ENCODE measurements around the gene MEIOB.
"Not testable (repeated sequence)": the region's sequence is repeated elsewhere in the genome, so short reads cannot be mapped to it uniquely, and the experiment has no call there.

MEIOB gene

DNA sequence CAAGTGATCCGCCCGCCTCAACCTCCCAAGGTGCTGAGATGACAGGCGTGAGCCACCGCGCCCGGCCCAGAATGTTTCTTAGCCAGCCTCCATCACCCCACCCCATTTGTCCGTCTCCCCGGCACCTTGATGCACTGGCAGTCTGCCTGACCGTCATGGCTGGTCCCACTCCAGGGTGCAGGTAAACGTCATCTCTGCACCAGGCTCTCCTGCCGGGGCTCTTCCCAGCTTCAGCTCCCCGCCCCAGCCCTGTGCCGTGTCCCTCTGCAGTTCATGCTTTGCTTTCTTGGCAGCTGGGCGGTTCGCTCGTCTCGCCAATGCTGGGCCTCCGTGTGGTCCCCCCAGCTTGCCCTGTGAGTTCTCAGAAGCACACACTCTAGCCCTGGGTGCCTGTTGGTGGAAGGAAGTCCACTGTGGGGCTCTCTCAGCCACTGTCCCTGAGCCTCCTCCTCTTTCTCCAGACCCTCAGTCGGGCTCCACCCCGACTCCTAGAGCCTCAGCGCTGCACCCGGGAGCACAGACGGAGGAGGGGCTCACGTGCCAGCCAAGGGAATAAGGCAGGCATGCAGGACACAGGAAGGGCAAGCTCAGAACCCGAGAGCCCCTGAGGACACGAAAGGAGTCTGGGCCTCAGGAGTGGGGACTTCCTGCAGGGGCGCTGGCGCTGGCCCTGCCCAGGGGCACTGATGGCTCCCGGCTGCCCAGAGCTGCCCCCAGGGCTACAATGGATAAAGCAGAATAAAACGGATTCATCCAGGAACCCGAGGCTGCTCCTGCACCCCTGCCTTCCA lies 34.3 kb upstream of the MEIOB start:
- DNase-seq, result no peak

DNA sequence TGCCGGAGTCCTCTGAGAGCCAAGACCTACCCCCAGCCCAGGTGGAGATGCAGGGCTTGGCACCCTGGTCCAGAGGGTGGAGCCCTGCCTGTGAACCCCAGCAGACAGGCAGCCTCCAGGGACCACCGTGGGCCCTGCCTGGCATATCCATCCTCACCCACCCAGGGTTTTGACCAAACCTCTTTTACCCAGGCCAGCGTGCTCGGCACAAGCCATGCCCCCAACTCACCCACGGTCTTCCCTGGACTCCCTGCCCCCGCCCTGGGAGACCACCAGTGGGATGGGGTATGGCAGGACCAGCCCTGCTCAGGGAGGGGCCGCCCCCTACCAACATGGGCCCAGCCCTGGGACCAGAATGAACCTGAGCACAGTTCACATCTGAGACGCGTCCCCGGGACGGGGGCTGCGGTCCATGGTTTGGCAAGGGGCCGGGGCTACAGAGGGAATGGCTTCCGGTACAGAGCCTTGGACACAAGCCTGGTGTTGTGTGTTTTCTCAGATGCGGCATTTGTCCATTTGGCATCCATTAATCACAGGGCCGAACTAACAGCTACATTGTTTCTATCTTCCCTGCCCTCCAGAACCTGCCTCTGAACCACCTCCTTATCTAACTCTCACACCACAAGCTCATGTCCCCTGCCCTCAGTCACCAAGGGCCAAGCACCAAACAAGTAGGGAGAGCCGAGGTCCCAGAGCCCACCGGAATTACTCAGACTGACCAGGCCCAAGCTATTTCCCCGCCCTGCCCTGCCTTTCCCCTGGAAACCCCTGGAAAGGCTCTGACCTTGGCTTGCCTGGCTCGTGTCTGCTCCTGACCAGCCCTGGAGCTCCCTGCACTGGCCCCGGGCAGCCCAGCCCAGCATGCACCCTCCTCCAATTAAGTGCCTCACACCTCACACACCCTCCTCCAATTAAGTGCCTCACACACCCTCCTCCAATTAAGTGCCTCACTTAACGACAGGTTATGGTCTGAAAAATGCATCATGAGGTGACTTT lies 32.2 kb upstream of the MEIOB start:
- DNase-seq, result no peak

DNA sequence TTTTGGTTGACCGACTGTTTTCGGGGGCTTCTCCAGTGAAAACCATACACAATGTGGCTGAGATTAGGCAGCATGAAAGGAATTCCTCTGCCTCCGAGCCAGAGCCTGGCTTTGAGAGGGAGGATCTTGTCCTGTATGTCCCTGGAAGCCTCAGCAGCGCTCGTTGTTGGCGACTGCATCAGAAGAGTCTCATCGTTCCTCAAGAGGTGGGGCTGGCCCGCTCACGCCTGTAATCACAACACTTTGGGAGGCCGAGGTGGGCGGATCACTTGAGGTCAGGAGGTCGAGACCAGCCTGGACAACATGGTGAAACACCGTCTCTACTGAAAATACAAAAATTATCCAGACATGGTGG lies 31.2 kb upstream of the MEIOB start:
- DNase-seq, result no peak

DNA sequence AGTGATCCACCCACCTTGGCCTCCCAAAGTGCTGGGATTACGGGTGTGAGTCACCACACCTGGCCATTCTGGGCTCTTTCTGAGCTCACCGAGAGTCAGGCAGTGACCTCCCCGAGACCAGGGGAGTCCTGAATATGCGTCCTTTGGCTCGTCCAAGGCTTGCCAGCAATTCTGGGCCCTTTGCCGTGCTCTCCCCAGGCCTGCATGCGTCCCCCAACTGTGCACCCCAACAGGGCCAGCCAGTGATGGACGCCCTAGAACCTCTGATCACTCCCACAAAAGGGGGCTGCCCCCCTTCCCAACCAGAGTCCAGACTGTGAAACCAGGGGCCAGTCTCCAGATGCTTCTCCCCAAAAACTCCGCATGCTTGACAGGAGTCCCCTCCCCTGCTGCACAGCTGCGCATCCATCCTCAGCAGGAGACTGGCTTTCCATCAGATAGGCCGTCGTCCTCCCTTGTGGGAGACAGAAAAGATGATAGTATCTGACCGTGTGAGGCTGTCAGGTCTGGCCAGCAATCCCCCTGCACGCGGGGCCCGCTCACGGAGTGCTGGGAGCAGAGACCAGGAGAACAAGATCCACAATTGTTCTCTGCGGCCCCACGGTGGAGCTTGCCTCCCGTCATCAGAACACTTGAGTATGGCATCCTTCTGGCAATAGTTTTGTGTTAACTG lies 30.7 kb upstream of the MEIOB start:
- DNase-seq, result no peak

DNA sequence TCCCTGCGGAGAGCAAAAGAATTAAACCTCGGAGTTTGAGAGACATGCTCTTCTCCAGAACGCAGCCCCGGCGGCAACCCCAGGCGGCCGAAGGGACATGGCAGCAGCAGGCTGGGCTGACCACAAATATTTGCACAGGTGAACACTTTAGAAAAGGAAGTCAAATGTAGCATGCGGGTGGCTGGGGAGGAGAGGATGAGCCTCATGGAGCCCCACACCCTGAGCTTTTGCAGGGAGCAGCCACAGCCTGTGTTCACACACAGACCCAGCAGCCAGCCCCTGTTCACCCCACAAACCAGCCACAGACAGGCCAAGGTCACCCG lies 28.4 kb upstream of the MEIOB start:
- DNase-seq, result no peak

DNA sequence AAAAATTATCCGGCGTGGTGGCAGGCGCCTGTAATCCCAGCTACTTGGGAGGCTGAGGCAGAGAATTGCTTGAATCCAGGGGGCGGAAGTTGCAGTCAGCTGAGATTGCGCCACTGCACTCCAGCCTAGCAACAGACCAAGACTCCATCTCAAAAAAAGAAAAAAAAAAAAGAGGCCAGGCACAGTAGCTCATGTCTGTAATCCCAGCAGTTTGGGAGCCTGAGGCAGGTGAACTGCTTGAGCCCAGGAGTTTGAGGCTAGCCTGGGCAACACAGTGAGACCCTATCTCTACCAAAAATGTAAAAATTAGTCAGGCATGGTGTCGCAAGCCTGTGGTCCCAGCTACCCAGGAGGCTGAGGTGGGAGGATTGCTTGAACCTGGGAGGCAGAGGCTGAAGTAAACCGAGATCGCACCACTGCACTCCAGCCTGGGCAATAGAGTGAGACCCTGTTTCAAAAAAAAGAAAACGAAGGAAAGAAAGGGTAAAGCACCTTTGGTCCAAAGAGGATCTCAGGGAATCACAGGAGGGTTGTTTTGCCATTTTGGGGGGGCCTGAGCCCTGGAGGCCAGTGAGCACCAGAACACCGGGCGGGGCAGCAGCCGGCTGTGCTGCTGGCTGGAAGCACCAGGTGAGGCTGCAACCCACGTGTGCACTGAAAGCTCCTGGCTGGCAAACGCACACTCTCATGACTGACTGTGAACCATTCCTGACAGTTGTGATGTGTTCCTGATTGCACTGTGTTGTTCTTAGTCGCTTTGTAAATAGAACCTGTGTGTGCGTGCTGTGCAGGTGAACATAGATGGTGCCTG lies 27.9 kb upstream of the MEIOB start:
- no peak for DNase-seq

DNA sequence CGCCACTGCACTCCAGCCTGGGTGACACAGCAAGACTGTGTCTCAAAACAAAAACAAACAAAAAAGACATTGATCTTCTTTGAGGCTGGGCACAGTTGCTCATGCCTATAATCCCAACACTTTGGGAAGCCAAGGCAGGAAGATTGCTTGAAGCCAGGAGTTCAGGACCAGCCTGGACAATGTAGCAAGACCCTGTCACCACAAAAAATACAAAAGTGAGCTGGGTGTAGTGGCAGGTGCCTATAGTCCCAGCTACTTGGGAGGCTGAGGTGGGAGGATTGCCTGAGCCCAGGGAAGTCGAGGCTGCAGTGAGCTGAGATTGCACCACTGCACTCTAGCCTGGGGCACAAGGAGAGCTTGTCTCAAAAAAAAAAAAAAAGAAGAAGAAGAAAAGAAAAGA lies 25.7 kb upstream of the MEIOB start:
- not testable (repeated sequence) for DNase-seq

DNA sequence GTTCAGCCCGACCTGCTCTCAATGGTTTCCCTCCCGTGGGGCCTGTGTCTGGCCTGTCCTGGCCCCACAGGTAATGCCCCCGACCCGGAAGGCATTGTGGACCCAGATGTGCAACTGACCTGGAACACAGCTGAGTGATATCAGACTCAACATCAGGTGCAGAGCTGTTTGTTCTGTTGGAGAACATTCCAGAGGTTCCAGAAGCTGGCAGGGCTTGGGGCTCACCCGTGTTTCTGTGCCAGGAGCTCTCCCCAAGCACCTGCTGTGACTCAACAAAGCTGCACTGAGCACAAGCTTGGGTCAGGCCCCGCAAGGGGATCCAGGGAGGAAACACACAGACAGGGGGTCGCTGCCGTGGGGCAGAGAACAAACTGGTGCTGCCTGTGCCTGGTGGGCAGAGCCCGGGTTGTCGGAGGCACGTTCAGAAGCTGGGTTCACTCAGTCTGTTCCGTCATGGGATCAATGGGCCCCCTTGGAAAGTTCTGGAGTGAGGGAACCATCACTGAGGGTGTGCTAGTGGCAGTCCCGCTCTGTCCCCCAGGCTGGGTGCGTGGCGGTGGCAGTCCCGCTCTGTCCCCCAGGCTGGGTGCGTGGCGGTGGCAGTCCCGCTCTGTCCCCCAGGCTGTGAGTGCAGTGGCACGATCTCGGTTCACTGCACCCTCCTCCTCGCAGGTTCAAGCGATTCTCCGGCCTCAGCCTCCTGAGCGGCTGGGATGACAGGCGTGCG lies 24.1 kb upstream of the MEIOB start:
- DNase-seq, result no peak

DNA sequence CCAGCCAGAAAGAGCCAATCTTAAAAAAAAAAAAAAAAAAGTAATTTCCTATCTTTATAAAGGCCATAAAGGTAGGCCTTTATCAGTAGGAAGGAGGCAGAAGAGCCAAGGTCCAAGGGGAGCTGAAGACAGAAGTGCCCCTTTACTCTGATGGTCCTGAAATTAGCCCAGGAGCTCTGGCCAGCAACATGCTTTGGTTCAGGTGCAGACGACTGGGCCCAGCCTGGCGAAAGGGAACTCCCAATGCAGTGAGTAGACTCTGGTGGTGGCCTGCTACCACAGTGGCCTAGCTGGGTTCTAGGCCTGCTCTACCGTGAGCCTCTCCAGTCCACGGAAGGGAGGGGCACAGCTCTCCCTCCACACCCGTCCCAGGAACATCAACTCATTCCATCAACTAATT lies 23.1 kb upstream of the MEIOB start:
- DNase-seq, result no peak

DNA sequence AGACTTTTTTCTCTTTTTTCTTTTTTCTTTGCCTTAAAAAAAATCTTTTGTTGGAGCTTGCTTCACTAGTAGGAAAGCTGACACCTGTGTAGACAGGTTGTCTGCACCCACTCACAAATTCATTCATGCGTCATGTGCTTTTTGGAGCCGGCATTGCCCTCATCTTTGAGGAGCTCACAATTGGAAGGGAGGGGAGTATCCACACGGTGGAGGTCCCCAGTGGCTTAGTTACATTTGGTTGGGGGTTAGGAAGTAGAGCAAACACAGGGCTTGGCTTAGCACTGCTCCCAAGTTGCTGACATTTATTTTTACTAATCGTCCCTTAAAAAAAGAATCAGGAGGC lies 18.7 kb upstream of the MEIOB start:
- DNase-seq, result no peak

DNA sequence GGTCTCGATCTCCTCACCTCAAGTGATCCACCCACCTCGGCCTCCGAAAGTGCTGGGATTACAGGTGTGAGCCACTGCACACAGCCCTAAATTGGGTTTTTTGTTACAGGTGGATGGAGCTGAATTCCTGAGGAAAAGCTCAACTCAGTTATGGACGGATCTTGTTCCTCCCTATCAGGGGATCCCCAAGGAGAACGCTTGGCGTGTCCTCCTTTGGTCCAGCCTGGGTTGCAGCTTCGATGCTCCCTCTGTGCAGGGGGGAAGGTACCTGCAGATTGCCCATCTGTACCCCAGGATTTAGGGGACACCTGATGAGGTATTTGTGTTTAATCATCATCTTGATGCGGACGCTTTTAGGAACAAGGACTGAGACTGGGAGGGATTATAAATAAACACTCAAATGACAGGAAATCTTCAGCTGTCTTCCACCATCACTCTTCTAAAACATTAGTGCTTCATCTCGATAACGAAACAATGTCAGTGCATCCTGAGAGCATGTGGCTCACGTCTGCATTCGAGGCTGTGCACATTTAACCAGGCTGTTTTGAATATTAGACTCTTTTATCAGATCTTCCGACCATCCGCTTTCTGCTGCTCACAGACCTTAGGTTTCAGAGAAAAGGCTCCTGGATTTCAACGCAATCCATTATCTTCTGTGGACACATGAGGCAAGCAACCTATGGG lies 18.2 kb upstream of the MEIOB start:
- DNase-seq, result no peak

DNA sequence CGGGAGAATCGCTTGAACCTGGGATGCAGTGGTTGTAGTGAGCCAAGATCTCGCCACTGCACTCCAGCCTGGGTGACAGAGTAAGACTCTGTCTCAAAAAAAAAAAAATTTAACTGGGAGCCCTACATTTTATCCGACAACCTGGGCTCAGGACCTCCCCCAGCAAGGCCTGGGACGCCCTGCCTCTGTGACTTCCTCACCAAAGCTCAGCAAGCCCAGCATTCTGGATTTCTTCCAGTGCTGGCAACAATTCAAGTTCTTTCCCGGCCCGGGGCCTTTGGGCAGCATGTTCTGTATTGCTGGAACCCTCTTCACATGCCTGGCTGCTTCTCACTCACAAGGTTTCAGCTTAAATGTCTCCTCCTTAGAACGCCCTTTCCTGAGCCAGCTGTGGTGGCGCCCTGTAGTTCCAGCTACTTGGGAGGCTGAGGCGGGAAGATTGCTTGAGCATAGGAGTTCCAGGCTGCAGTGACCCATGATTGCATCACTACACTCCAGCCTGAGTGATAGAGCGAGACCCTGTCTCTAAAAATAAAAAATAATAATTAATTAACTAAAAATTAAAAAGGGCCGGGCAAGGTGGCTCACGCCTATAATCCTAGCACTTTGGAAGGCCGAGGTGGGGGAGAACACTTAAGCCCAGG lies 15.9 kb upstream of the MEIOB start:
- no peak for DNase-seq

DNA sequence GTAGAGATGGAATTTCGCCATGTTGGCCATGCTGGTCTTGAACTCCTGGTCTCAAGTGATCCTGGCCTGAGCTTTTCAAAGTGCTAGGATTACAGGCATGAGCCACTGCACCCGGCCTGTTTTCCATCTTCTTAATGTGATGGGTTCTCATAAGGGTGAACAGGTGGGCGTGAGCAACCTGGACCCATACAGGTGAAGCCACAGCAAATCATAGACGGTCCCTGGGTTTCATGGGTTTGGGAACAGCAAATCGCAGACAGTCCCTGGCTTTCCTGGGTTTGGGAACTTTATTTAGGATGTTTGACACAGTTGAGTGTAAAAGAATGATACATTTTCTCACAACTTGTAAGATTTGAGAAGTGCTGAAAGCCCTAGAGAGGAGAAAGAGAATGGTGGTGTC lies 12.9 kb upstream of the MEIOB start:
- DNase-seq, result no peak

DNA sequence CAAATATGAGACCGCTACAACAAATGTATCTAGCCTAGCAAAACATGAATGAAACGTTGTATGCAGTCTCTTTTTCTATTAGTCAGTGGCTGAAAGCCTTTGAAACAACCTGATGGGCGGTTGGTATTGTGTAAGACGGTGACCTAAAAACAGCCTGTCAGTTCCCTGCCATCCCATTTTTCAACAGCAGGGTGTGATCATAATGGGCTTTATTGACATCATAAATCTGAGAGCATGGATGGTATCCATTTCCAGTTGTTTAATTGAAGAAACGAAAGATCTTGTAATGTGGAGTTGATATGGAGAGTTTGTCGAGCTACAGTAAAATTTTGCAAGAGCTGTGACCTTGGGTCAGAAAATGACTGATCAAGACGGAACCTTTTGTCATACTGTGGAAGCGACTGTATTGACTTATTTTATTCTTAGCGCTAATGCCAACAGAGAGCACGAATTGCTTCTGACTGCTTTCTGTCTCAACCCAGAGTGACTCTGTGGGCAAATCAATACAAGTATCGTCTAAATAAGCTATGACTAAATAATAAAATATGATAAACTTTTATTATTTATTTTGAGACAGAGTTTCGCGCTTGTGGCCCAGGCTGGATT lies 12.3 kb upstream of the MEIOB start:
- no peak for DNase-seq

DNA sequence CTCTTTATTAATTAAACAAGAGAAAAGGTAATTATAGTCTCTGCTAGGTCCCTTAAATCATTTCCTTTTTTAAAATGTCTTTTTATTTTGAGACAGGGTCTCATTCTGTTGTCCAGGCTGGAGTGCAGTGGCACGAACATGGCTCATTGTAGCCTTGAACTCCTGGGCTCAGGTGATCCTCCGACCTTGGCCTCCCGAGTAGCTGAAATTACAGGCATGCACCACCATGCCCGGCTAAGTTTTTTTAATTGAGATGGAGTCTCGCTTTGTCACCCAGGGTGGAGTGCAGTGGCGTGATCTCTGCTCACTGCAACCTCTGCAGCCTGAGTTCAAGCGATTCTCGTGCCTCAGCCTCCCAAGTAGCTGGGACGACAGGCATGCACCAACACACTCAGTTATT lies 9.2 kb upstream of the MEIOB start:
- DNase-seq, result not testable (repeated sequence)

DNA sequence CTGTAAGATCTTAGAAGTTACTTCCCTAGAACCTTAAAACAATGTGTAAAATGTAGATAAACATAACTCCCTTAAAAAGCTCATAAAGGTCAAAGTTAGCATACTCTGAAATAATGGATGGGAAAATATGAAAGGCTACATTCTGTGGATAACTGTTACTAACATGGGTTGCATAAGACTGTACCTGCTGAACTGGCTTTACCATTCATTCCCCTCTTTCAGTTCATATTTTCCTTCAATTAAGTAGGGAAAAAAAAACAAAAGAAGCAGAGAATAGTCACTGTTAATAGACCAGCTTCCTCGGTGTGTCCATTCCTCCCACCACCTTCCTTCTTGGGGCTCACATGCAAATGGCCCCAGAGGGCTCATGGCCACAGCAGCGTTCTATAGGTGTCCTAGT lies 7.5 kb upstream of the MEIOB start:
- no peak for DNase-seq

DNA sequence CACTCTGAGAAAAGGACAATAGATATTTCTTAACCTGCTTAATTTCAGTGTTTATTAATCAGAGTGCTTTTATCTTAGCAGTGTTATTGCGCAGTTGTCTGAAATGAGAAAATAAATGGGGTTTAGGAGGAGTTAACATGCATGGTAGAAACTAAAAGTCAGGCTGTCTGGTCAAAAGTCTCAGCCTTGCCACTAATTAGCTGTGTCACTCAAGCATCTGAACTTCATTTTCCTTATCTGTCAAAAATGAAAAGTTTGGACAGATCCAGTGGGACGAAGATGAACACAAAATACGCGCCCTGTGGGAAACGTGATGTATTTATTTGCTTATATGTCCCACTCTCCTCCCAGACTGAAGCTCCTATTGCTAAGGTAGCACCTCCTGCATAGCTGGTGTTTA lies 6.3 kb upstream of the MEIOB start:
- no peak for DNase-seq

DNA sequence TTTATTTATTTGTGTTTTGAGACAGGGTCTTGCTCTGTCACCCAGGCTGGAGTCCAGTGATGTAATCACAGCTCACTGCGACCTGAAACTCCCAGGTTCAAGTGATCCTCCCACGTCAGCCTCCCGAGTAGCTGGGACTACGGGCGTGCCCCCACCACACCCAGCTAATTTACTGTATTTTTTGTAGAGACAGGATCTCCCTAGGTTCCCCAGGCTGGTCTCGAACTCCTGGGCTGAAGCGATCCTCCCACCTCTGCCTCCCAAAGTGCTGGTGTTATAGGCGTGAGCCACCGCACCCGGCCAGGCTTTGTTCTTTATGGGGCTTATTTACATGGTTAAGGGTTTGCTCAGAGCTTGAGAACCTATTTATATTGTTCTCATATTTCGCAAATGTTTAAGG lies 5.8 kb upstream of the MEIOB start:
- DNase-seq, result no peak

DNA sequence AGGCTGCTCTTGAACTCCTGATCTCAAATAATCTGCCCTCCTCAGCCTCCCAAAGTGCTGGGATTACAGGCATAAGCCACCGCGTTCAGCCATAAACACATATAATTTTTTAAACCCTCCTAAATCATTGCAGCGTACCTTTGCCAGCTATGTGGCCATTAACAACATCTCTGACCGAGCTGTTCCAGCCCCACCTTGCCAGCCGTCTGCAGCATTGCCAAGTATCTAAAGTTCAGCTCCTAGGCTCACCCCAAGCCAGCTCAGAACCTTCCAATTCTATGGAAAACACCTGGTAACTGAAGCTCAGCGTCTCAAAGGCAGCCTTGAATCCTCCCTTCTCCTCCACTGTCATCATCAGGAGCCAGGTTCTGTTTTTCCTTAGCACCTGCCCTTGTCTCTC lies 5.1 kb upstream of the MEIOB start:
- DNase-seq, result no peak

DNA sequence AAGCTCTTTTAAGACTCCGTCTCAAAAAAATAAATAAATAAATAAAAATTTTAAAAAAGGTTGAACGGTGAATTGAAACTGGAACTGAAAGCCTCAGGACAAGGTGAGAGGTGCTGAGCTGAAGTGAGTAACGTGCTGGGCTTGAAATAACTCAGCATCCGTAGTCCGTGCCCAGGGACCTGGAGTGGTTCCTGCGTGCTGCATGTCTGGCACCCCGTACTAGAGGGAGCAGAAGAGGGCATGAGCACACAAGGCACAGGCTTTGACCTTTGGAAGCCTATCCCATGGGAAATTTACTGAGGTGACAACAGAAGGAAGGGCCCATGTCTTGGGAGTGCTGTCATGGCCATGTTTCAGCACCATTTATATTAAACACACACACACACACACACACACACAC lies 4.5 kb upstream of the MEIOB start:
- DNase-seq, result no peak

DNA sequence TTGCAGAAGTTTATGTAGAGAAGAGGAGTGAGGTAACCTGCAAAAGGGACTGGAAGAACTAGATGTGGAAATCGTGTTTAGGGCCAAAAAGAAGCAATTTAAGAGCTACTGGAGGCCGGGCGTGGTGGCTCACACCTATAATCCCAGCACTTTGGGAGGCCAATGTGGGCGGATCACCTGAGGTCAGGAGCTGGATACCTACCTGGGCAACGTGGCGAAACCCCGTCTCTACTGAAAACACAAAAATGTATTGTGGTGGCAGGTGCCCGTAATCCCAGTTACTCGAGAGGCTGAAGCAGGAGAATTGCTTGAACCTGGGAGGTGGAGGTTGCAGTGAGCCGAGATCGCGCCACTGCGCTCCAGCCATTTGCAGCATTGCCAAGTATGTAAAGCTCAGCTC lies 4.1 kb upstream of the MEIOB start:
- not testable (repeated sequence) for DNase-seq

All from bone marrow (tissue), 2 donors.